GM19463 (cell line): Measurements from ENCODE around the gene SPTLC3.

ENCODE experiments used
- ATAC-seq: cut with Tn5 transposase; IDR thresholded peaks from one replicate; pipeline ENCODE4 v1.9.1; 2021; ENCODE audit warnings: mild to moderate bottlenecking, moderate library complexity; ENCODE audit not compliant: unreplicated experiment

SPTLC3 gene

GRCh38 chr20:12984069-12984765 lies 24.6 kb upstream of the SPTLC3 start:
- no peak for ATAC-seq

GRCh38 chr20:12984863-12985262 lies 23.9 kb upstream of the SPTLC3 start:
- ATAC-seq: no peak

GRCh38 chr20:12987261-12987660 lies 21.5 kb upstream of the SPTLC3 start:
- no peak for ATAC-seq

GRCh38 chr20:12989586-12990115 lies 19.1 kb upstream of the SPTLC3 start:
- no peak for ATAC-seq

- no peak for ATAC-seq
Observed at GRCh38 chr20:12997128-12997655, 11.6 kb upstream of the SPTLC3 start.

GRCh38 chr20:12998046-12998445 lies 10.7 kb upstream of the SPTLC3 start:
- no peak for ATAC-seq

- ATAC-seq: no peak
Observed at GRCh38 chr20:12999201-12999600, 9.6 kb upstream of the SPTLC3 start.

GRCh38 chr20:13002251-13002650 lies 6.5 kb upstream of the SPTLC3 start:
- ATAC-seq: no peak

GRCh38 chr20:13006825-13007224 lies 1.9 kb upstream of the SPTLC3 start:
- ATAC-seq: no peak

- ATAC-seq: no peak
Observed at GRCh38 chr20:13007596-13007995, 1.2 kb upstream of the SPTLC3 start.

- ATAC-seq: peak; percentile 87
Observed at GRCh38 chr20:13009682-13010406, 1.1 kb downstream of the SPTLC3 start.

GRCh38 chr20:13012886-13013285 lies 4.1 kb downstream of the SPTLC3 start:
- ATAC-seq: no peak

- ATAC-seq: no peak
Observed at GRCh38 chr20:13013411-13013810, 4.6 kb downstream of the SPTLC3 start.

- ATAC-seq: no peak
Observed at GRCh38 chr20:13017235-13017634, 8.5 kb downstream of the SPTLC3 start.

- no peak for ATAC-seq
Observed at GRCh38 chr20:13017883-13018535, 9.2 kb downstream of the SPTLC3 start.

GRCh38 chr20:13021205-13021970 lies 12.6 kb downstream of the SPTLC3 start:
- no peak for ATAC-seq

- no peak for ATAC-seq
Observed at GRCh38 chr20:13022401-13023155, 13.8 kb downstream of the SPTLC3 start.

GRCh38 chr20:13024596-13024995 lies 15.8 kb downstream of the SPTLC3 start:
- ATAC-seq: no peak

GRCh38 chr20:13025181-13025580 lies 16.4 kb downstream of the SPTLC3 start:
- no peak for ATAC-seq

GRCh38 chr20:13028001-13028400 lies 19.2 kb downstream of the SPTLC3 start:
- ATAC-seq: no peak
